ENCODE measurements around the gene LRRC43.

Gene LRRC43

GRCh38 chr12:122182887-122183587 is at the start of gene LRRC43:
TSS of gene LRRC43 (plus strand) at chr12:122183123. CDS start at chr12:122183145, 22 bp downstream.
- no peak for TF ChIP-seq REST (IDR thresholded peaks at IDR 0.05; ENCODE audit: low read depth)
- TF ChIP-seq MAX (IDR thresholded peaks at IDR 0.05), result no peak; the same call in 1 of the 2 replicates
- TF ChIP-seq EP300 (IDR thresholded peaks at IDR 0.05; ENCODE audit: borderline replicate concordance), result no peak
- no peak for TF ChIP-seq TAF1 (IDR thresholded peaks at IDR 0.05; ENCODE audit: low read depth)
- no peak for TF ChIP-seq USF1 (IDR thresholded peaks at IDR 0.05)
- TF ChIP-seq TEAD4 (IDR thresholded peaks at IDR 0.05), result no peak
- TF ChIP-seq RAD21 (IDR thresholded peaks at IDR 0.05; ENCODE audit: low read depth), result no peak
- TF ChIP-seq FOXM1 (IDR thresholded peaks at IDR 0.05; ENCODE audit: borderline replicate concordance, low read depth), result no peak
- no peak for TF ChIP-seq CEBPB (IDR thresholded peaks at IDR 0.05)
- no peak for TF ChIP-seq NFIC (IDR thresholded peaks at IDR 0.05)
- TF ChIP-seq TCF12 (IDR thresholded peaks at IDR 0.05; ENCODE audit: low read depth), result no peak
- no peak for TF ChIP-seq ZBTB7A (IDR thresholded peaks at IDR 0.05; ENCODE audit: low read depth)
- TF ChIP-seq CREB1 (IDR thresholded peaks at IDR 0.05; ENCODE audit: low read depth), result no peak
- TF ChIP-seq EGR1 (IDR thresholded peaks at IDR 0.05), result no peak
- TF ChIP-seq YY1 (IDR thresholded peaks at IDR 0.05; ENCODE audit: low read depth), result no peak

- TF ChIP-seq ZBTB7A (IDR thresholded peaks at IDR 0.05; ENCODE audit: low read depth), result no peak
- no peak for TF ChIP-seq FOXM1 (IDR thresholded peaks at IDR 0.05; ENCODE audit: borderline replicate concordance, low read depth)
- TF ChIP-seq TEAD4 (IDR thresholded peaks at IDR 0.05), result no peak
- TF ChIP-seq EP300 (IDR thresholded peaks at IDR 0.05; ENCODE audit: borderline replicate concordance), result no peak
- no peak for TF ChIP-seq NFIC (IDR thresholded peaks at IDR 0.05)
- TF ChIP-seq REST (IDR thresholded peaks at IDR 0.05; ENCODE audit: low read depth), result no peak
- TF ChIP-seq USF1 (IDR thresholded peaks at IDR 0.05), result no peak
- TF ChIP-seq TCF12 (IDR thresholded peaks at IDR 0.05; ENCODE audit: low read depth), result no peak
- no peak for TF ChIP-seq EGR1 (IDR thresholded peaks at IDR 0.05)
- no peak for TF ChIP-seq CEBPB (IDR thresholded peaks at IDR 0.05)
- TF ChIP-seq YY1 (IDR thresholded peaks at IDR 0.05; ENCODE audit: low read depth), result no peak
- no peak for TF ChIP-seq RAD21 (IDR thresholded peaks at IDR 0.05; ENCODE audit: low read depth)
Observed at GRCh38 chr12:122133192-122133950, 49.6 kb upstream of the LRRC43 start.

GRCh38 chr12:122135437-122136031 is 47.4 kb upstream of the LRRC43 start:
- TF ChIP-seq YY1 (IDR thresholded peaks at IDR 0.05; ENCODE audit: low read depth), result no peak
- TF ChIP-seq CREB1 (IDR thresholded peaks at IDR 0.05; ENCODE audit: low read depth), result no peak
- no peak for TF ChIP-seq NFIC (IDR thresholded peaks at IDR 0.05)

GRCh38 chr12:122137229-122137628 is 45.7 kb upstream of the LRRC43 start:
- TF ChIP-seq NFIC (IDR thresholded peaks at IDR 0.05) (no peak), TEAD4 (IDR thresholded peaks at IDR 0.05) (no peak), YY1 (IDR thresholded peaks at IDR 0.05; ENCODE audit: low read depth) (no peak), USF1 (IDR thresholded peaks at IDR 0.05) (no peak), FOXM1 (IDR thresholded peaks at IDR 0.05; ENCODE audit: borderline replicate concordance, low read depth) (no peak), TCF12 (IDR thresholded peaks at IDR 0.05; ENCODE audit: low read depth) (no peak), RAD21 (IDR thresholded peaks at IDR 0.05; ENCODE audit: low read depth) (0 out of 2 replicates have a peak, but pooled peaks have one; percentile 8), REST (IDR thresholded peaks at IDR 0.05; ENCODE audit: low read depth) (no peak)

All from Ishikawa (cell line).